NK-92 (cell line): Measurements from ENCODE around the gene CDK7.
"Not testable (repeated sequence)": the region's sequence is repeated elsewhere in the genome, so short reads cannot be mapped to it uniquely, and the experiment has no call there.

ENCODE experiments used
- DNase-seq: peaks from one replicate; lab custom pipeline; 2025; ENCODE audit not compliant: unreplicated experiment; lab: John Stamatoyannopoulos, UW

The CDK7 gene

DNA sequence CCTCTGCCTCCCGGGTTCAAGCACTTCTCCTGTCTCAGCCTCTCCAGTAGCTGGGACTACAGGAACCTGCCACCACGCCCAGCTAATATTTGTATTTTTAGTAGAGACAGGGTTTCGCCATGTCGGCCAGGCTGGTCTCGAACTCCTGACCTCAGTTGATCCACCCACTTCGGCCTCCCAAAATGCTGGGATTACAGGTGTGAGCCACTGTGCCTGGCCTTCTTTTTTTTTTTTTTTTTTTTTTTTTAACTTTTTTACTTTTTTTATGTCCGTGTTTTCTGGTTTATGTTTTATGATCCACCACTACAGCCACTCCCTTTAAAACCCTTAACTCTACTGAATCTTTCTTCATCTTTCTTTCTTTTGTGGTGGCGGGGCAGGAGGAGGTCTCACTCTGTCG lies 2.0 kb downstream of the CDK7 start:
- not testable (repeated sequence) for DNase-seq

DNA sequence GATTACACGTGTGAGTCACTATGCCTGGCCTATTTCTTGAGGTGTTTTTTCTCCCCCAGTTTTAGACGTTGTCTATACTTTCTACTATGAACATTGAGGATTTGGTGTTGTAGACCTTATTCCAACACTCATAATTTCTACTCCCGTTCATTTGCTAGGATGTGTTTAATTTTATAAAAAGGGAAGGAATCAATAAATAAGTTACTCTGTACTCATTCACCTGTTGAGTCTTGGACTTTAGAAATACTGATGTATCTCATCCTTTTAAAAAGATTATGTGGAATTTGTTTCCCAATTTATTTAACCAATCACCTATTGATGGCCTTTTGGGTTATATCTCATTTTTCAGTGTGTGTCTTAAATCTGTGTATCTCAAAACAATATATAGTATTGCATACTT lies 3.2 kb downstream of the CDK7 start:
- no peak for DNase-seq

DNA sequence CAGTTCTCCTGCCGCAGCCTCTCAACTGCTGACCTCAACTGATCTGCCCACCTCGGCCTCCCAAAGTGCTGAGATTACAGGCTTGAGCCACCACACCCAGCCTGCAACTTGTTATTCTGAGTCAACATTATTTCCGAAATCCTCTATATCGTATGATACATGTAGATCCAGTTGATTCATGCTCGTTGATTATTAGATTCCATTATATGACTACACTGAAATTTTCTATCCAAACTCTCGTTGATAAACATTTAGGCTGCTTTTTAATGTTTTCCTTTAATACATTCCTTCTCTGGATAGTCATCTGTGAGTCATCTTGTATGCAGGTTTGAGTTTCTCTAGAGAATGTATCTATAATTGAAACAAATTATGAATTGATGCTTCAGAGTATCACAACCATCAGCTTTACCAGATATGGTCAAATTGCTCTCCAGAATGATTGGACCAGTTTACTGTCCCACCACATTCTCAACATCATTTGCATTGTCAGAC lies 4.1 kb downstream of the CDK7 start:
- DNase-seq = no peak

DNA sequence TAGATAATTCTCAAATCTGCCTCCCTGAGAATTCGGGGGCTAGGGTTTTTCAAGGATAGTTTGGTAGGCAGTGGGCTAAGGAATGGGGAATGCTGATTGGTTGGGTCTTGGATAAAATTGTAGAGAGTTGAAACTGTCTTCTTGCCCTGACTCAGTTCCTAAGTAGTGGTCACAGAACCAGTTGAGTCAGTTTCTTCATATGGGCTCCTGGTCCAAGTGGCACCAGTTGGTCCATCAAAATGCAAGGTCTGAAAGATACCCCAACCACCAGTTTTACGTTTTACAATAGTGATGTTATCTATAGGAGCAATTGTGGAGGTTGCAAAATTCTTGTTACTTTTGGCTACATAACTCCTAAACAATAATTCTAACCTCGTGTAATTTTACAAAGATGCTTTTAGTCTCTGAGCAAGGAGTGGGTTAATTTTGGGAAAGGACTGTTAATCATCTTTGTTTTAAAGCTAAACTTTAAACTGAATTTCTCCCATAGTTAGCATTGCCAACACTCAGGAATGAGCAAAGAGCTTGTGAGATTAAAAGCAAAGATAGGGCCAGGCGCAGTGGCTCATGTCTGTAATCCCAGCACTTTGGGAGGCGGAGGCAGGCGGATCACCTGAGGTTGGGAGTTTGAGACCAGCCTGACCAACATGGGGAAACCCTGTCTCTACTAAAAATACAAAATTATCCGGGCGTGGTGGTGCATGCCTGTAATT lies 7.7 kb downstream of the CDK7 start:
- no peak for DNase-seq

DNA sequence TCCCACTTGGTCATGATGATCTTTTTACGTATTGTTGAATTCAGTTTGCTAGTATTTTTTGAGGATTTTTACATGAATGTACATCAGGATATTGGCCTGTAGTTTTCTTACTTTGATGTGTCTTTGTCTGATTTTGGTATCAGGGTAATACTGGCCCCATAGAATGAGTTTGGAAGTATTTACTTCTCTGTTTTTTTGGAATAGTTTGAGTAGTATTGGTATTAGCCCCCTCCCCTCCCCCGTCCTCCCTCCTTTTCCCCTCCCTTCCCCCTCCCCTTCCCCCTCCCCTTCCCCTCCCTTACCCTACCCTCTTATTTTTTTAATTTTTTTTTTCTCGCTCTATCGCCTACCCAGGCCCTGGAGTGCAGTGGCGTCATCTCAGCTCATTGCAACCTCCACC lies 10.3 kb downstream of the CDK7 start:
- DNase-seq = no peak

DNA sequence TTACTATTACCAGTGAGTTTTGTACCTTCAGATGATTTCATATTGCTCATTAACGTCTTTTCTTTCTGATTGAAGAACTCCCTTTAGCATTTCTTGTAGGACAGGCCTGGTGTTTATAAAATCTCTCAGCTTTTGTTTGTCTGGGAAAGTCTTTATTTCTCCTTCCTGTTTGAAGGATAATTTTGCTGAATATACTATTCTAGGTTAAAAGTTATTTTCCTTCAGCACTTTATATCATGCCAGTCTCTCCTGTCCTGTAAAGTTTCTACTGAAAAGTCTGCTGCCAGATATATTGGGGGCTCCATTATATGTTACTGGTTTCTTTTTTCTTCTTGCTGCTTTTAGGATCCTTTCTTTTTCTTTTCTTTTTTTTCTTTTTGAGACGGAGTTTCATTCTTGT lies 13.3 kb downstream of the CDK7 start:
- no peak for DNase-seq

DNA sequence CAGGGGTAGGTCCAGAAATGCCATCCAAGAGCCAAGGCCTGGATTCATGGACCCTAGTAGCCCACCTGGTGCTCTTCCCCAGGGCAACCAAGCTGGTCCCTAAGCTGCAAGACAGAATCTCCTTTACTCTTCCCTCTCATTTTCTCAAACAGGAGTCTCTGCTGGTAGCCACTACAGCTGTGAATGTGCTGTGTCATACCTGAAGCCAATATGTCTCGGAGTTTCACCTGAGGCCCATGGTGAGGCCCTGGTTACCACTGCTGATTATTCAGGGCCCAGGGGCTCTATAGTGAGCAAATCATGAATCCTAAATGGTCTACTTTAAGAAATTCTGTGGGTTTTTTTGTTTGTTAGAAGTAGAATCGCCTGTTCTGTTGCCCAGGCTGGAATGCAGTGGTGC lies 15.9 kb downstream of the CDK7 start:
- no peak for DNase-seq

DNA sequence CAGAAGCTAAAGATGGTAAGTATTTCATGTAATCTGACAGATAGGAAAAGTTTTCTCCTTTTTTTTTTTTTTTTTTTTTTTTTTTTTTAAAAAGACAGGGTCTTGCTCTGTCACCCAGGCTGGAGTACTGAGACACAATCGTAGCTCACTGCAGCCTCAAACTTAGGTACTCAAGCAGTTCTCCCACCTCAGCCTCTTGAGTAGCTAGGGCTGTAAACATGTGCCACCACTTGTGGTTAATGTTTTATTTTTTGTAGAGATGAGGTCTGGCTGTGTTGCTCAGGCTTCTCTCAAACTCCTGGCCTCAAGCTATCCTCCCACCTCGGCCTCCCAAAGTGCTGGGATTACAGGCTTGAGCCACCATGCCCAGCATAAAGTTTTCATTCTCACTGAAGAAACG lies 17.8 kb downstream of the CDK7 start:
- no peak for DNase-seq

DNA sequence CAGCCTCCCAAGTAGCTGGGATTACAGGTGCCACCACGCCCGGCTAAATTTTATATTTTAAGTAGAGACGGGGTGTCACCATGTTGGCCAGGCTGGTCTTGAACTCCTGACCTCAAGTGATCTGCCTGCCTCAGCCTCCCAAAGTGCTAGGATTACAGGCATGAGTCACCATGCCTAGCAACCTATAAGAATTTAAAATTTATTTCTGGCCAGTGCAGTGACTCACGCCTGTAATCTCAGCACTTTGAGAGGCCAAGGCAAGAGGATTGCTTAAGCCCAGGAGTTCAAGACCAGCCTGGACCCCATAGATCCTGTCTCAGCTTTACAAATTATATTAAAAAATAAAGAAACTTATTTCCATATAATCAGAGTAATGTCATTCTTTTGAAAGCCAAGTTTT lies 21.3 kb downstream of the CDK7 start:
- DNase-seq = not testable (repeated sequence)

DNA sequence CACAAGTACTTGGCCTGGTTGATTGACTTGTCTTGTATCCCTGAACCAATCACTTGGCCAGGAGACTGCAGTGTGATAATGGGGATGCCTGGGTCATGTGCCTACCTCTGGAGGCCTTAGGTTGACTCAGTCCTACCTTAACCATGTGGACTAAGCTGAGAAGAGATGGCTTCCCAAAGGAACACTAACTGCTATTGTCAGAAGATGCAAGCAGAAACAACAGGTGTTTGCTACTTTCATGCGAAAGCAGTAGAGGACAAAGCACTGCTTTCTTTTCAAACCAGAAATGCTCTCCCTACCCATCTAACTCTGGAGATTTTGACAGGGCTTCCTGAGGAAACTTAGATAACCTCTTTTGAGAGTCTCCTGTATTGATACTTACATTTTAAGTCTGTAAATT lies 22.9 kb downstream of the CDK7 start:
- no peak for DNase-seq

DNA sequence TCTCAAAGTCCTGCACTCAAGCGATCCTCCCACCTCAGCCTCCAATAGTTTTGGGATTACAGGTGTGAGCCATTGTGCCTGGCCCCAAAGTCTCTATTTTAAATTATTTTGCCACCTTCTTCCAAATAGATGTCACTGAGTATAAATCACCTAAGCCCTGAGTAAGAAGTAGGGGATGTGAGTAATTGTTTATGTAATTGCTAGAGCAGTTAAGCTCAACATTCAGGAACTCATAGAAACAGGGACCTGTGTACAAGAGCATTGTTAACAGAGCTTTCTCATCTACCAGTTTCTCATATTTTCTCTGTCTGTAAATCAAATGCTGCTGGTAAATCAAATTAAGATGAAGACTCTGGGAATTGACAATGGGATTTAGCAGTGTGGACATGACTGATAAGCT lies 26.3 kb downstream of the CDK7 start:
- DNase-seq = no peak

DNA sequence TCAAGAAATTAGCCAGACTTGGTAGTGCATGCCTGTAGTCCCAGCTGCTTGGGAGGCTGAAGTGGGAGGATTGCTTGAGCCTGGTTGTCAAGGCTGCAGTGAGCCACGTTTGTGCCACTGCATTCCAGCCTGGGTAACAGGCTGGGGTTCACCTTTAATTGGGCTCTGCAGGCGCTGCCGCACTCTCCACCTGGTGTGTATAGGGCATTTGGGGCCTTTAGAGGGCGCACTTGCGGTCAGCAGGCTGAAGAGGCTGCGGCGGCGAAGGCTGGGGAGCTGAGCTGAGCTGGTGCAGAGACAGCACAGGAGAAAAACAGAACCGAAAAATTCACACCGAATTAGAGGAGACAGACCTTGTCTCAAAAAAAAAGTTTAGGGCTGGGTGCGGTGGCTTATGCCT lies 31.2 kb downstream of the CDK7 start:
- no peak for DNase-seq

DNA sequence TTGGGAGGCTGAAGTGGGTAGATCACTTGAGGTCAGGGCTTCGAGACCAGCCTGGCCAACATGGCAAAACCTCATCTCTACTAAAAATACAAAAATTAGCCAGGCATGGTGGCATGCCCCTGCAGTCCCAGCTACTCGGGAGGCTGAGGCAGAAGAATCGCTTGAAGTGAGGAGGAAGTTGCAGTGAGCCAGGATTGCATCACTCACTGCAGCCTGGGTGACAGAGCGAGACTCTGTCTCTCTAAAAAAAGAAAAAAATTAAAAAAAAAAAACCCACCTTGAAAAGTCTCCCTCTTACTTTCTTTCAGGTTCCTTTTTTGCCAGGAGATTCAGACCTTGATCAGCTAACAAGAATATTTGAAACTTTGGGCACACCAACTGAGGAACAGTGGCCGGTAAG lies 34.2 kb downstream of the CDK7 start:
- no peak for DNase-seq

DNA sequence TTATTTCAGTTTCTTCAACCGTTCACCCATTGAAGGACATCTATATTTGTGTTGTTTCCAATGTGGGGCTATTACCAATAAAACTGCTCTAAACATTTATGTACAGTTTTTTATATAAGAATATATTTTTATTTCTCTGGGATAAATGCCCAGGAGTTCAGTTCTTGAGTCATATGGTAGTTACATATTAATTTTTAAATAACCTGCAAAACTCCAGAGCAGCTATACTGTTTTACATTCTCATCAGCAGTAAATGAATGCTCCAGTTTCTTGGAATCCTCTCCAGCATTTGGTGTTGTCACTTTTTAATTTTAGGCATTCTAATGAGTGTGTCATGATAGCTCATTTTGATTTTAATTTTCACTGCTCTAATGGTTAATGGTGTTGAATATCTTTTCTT lies 36.2 kb downstream of the CDK7 start:
- DNase-seq = no peak

DNA sequence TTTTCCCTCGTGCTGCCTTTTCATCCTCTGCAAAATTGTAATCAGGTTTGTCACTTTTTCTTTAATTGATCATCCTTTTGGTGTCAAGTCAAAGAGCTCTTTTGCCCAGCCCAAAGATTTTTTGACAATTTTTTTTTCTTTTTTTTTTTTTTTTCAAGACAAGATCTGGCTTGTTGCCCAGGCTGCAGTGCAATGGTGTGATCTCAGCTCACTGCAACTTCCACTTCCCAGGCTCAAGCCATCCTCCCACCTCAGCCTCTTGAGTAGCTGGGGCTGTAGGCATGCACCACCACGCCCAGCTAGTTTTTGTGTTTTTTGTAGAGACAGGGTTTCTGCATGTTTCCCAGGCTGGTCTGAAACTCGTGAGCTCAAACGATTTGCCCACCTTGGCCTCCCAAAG lies 36.7 kb downstream of the CDK7 start:
- no peak for DNase-seq

DNA sequence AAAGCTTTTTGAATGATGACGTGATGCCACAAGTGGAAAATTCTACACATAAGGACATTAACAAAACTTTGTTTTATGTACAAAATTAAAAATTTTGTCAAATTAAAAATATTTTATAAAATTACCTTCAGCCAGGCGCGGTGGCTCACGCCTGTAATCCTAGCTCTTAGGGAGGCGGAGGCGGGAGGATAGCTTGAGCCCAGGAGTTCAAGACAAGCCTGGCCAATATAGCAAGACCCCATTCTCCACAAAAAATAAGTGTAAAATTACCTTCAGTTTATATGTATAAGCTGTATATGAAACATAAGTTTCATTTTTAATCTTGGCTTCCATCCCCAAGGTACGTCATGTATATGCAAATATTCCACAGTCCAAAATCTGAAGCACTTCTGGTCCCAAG lies 40.9 kb downstream of the CDK7 start:
- no peak for DNase-seq

DNA sequence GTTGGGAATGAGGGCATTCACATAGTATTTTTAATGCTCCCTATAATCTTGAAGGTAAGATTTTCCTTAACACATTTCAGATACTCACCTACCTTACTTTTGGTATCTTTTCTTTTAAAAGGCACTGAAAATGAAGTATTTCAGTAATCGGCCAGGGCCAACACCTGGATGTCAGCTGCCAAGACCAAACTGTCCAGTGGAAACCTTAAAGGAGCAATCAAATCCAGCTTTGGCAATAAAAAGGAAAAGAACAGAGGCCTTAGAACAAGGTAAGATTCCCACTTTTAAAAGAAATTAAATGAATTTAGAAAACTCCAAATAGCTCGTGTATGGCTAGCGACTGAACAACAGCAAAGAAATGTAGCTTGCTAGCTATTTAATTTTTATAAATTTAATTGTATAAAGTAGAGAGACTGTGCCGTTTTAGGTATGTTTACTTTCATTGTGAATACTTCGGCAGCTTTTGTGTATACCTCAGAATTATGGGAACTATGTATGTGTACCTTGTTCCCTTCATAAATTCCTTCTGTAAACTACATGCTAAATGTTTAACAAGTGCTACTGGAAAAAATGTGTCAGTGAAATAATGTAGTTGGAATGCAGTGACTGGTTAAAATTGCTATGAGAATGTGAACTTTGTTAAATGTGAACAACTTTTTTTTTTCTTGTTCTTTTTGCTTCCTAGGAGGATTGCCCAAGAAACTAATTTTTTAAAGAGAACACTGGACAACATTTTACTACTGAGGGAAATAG lies 41.9 kb downstream of the CDK7 start:
- DNase-seq = no peak

DNA sequence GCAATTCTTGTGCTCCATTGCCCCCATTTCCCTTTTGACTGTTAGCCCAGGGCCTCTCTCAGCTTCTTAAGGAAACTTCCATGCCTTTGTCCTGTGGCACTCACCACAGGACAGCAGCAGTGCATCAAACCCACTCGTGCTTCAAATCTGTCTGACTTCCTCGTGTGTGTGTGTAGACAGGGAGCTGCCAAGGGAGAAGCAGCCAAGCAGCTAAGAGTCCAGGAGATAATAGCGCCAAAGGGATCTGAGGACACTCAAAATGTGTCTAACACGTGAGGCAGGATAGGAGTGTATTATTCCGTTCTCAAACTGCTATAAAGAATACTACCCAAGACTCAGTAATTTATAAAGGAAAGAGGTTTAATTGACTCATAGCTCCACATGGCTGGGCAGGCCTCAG lies 44.8 kb downstream of the CDK7 start:
- DNase-seq = no peak

DNA sequence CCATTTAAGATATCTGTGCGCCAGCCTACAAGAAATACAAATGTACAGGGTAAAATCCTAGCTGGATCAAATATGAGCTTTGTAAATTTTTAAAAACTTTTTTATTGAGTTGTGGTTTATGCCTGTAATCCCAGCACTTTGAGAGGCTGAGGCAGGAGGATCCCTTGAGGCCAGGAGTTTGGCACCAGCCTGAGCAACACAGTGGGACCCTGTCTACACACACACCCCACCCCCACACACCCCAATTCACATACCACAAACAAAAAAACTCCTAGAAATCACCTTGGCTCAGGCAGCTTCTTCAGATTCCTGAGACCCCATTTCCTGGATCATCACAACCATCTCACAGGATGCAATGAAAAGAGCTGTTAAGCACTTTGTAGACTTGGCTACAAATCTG lies 46.4 kb downstream of the CDK7 start:
- no peak for DNase-seq

DNA sequence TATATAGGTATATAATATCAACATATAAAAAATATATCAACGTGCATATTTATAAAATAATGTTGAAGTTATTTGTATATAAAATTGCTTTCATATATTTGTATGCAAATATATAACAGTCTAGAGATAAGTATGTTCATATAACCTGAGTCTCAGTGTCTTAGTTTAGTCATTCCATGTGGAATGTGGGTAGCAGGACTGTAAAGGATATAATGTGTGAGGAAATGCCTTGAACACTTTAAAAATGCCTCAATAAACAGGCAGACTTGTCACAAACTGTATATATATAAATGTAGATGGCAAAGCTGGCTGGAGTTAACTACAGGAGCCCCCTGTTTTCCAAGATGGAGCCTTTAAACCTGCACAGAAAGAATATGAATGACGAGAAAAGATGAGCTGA lies 49.5 kb downstream of the CDK7 start:
- no peak for DNase-seq

DNA sequence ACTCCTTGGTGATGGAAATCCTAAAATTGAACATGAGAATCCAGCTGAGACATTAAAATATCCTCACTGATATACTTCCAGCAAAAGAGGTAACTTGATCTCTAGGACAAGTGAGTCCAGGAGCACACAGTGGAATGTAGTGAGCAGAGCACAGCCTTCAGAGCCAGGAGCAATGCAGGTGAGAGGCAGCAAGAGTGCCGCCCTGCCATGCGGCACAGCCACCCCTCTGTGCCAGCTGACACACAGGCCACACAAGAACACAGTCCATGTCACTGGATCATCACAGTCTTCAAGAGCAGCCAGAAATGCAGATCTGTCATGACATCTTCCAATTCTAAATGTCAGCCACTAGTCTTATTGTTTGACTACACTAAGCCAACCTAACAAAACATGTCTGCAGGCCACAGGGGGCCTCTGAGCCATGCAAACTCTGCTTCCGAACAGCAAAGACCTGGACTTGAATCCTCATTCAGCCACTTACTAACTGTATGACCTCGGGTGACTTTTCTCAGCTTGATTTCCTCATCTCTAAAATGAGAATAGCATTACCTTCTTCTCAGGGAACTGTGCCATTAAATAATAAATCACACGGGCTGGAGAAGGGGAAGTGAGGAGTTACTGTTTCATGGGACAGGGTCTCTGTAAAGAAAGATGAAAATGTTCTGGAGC lies 50.9 kb downstream of the CDK7 start:
- no peak for DNase-seq

DNA sequence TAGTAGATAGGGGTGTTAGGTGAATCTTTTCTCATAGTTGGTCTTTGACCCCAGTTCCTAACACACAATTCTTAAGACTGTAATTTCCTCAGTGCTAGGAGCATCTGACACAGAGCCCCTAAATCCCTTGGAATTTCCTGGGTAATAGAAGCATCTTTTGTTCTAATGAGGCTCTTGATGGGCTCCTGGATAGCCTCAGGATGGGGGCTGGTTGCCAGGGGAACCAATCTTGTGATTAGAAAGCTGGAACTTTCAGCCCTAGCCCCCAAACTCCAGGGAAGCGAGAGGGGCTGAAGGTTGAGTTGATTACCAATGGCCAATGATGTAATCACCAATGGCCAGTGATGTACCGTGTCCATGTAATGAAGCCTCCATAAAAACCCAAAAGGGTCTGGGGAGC lies 53.4 kb downstream of the CDK7 start:
- DNase-seq = no peak
